Measurements from ENCODE around the gene GPR89B. TPM values are rescaled to one million over a fixed set of nuclear protein-coding genes. Genes with fewer than 3 reads are reported as not detected.
"Not testable (repeated sequence)": the region's sequence is repeated elsewhere in the genome, so short reads cannot be mapped to it uniquely, and the experiment has no call there.

The GPR89B gene
- total RNA-seq = 13.0 TPM

DNA sequence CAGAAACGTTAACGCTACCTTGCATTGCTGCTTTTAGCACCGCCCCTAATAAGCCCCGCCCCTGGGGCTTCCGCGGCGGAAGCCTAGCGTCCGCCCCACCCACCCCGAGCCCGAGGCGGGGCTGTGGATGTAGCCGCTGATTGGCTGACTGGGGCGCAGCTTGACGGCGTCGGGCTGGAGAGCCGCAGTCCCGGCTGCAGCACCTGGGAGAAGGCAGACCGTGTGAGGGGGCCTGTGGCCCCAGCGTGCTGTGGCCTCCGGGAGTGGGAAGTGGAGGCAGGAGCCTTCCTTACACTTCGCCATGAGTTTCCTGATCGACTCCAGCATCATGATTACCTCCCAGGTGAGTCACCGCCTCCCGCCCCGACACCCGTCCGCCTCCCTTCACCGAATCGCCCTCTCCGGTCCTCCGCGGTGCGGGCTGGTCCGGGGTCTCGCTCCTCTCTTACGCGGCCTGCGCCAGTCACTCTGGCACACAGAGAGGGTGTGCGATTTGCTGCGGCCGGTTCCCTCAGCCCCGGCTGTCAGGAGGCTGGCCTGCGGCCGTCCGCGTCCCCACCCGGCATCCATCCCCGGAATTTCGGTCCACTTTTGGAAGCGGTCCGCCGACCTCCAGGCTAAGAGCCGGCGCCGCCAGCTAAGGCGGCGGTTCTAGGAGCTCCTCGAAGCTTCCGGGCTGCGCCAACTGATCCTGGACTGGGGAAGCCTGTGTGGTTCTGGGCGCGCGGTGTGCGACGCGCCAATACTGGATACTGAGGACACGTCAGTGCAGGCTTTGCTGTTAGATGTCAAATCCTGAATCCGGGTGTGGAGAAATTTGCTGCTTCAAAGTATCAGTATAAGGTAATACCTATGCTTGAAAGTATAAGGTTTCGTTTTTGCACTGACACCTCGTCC is at the start of gene GPR89B:
Gene GPR89B (plus strand): TSS at position 185 of the 897 bp plus-strand sequence. CDS start 117 bp downstream, at position 302.
- peak; percentile 92 for DNase-seq (ENCODE audit: low spot score)

GRCh38 chr1:147879911-147880310 is 48.3 kb upstream of the GPR89B start:
- no peak for DNase-seq (ENCODE audit: low spot score)

DNA sequence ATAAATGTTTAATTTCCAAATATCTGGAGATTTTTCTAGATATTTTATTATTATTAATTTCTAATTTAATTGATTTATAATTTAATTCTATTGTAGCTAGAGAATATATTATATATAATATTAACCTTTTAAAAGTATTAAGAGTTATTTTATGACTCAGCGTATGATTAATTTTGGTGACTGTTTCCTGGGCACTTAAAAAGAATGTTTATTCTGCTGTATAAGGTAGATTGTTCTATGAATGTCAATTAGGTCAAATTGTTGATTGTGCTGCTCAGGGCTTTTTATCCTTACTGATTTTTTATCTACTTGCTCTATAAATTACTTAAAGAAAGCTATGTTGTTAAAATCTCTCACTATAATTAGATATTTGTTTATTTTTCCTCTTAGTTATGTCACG is 45.7 kb upstream of the GPR89B start:
- DNase-seq (ENCODE audit: low spot score) = no peak

- DNase-seq (ENCODE audit: low spot score) = peak; percentile 79
Measured at GRCh38 chr1:147890177-147890790, 37.9 kb upstream of the GPR89B start.

DNA sequence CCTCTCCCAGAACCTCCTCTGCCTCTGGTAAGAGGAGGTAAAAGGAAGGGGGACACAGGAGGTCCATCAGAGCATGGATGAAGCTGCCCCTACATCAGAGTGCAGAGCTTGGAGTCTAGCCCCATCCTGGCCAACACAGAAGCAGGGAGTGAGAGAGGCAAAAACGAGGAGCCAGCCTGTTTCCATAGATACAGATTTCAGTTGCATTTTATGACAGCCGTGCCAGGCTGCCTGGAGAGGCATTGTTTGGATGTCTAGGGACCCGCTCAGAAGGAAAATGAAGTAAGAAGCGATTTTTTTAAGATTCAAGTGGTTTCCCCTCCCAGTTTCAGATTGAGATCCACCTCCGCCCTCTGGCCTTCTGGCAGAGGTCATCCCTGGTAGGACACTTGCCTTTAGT is 37.1 kb upstream of the GPR89B start:
- DNase-seq (ENCODE audit: low spot score) = no peak

DNA sequence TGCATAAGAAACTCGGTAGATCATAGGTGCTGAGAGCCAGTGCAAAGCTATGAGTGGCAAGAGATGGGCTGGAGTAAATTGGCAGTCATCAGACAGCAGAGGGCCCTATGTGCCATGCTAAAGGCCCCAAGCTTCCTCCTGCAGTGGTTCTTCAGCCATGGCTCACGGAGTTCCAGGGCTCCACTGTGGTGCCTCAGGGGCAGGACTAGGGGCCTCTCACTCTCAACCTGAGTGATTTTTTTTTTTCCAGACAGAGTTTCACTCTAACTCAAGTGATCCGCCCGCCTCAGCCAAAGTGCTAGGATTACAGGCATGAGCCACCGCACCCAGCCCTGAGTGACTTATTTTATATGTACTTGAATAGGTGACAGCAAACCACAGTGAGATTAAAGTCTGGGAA is 36.0 kb upstream of the GPR89B start:
- no peak for DNase-seq (ENCODE audit: low spot score)

DNA sequence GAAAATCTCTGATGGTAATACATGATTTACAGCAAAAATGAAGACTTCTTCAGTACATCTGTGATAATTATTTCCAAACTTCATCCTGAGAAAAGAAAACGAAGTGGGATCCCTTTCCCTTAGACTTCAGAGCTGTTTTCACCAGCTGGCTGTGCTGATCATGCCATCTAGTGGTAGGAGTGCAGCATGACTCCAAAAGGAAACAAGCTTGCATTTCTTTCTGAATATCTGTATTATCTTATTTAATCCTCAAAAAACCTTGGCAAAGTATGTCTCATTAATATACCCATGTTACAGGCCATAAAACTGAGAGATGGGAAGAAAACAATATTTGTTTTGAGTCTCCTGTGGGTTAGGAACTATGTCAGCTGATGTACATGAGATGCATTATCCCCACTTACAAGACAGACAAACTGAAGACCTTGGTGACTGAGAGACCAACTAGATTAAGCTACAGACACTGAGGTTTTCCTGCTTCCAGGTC is 35.4 kb upstream of the GPR89B start:
- no peak for DNase-seq (ENCODE audit: low spot score)

DNA sequence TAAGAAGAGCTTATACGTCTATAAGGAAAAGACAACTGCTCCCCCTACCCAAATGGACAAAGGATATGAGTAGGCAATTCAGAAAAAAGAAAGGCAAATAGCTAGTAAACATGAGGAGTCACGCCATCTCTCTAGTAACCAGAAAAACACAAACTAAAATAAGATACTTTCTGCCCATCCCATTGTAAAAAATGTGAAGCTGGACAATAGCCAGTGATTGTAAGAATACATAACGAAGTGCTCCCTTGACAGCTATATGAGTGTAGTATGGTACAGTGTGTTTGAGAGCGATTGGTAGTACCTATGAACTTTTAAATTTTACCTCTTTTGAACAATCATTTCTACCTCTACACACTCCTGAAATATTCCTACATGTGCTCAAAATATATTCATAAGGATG is 33.1 kb upstream of the GPR89B start:
- DNase-seq (ENCODE audit: low spot score) = no peak

- no peak for DNase-seq (ENCODE audit: low spot score)
Measured at GRCh38 chr1:147897029-147897752, 31.0 kb upstream of the GPR89B start.

- no peak for DNase-seq (ENCODE audit: low spot score)
Measured at GRCh38 chr1:147897789-147898188, 30.4 kb upstream of the GPR89B start.

- no peak for DNase-seq (ENCODE audit: low spot score)
Measured at GRCh38 chr1:147902253-147902845, 25.9 kb upstream of the GPR89B start, which contains the start of gene GJA8. Gene GJA8, plus strand, starts transcription at chr1:147902795. Its CDS starts 5,161 bp downstream, at chr1:147907956.

- no peak for DNase-seq (ENCODE audit: low spot score)
Measured at GRCh38 chr1:147904726-147905125, 23.5 kb upstream of the GPR89B start.

DNA sequence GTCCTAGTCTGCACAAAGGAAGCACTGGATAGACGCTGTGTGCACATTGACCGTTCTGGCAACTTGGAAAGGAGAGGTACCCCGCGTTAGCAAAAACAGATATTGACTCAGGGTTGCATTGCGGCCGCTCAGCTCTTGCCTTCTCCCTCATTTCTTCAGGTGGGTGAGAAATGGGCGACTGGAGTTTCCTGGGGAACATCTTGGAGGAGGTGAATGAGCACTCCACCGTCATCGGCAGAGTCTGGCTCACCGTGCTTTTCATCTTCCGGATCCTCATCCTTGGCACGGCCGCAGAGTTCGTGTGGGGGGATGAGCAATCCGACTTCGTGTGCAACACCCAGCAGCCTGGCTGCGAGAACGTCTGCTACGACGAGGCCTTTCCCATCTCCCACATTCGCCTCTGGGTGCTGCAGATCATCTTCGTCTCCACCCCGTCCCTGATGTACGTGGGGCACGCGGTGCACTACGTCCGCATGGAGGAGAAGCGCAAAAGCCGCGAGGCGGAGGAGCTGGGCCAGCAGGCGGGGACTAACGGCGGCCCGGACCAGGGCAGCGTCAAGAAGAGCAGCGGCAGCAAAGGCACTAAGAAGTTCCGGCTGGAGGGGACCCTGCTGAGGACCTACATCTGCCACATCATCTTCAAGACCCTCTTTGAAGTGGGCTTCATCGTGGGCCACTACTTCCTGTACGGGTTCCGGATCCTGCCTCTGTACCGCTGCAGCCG is 20.3 kb upstream of the GPR89B start:
- no peak for DNase-seq (ENCODE audit: low spot score)

DNA sequence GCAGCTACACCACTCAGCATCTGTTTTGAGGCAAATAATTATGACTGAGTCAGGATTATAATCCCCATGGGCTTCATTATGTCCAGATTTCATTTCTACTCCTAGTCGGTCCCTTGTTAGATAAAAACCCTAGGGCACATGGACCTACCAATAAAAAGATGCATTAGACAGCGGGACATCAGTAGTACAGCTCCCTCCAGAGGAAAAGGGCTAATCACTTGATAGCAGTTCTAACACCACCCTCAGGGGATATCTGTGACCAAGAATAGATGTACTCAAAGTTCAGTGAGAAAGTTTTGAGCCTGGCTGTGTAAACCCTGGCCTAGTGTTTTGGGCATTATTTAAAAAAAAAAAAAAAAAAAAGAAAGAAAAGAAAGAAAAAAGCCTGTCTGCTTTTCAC is 15.7 kb upstream of the GPR89B start:
- DNase-seq (ENCODE audit: low spot score) = no peak

GRCh38 chr1:147913362-147913942 is 14.8 kb upstream of the GPR89B start:
- DNase-seq (ENCODE audit: low spot score) = no peak

DNA sequence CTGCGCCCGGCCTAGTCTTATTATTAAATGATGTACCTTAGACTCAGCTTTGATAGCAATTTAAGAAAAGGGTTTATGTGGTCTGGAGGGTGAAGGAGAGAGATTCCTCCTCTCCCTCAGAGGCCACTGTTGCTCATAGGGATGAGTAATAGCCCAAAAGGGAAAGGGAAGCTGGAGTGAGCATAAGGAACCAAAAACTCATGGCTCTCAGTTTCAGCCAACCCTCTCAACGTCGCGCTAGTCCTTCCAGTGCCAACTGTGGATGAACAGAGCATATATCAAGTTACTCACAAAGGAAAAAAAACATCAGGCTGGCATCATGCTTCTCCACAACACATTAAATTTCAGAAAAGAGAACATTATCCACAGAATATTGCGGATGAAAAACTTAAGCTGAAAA is 8.3 kb upstream of the GPR89B start:
- DNase-seq (ENCODE audit: low spot score) = no peak

DNA sequence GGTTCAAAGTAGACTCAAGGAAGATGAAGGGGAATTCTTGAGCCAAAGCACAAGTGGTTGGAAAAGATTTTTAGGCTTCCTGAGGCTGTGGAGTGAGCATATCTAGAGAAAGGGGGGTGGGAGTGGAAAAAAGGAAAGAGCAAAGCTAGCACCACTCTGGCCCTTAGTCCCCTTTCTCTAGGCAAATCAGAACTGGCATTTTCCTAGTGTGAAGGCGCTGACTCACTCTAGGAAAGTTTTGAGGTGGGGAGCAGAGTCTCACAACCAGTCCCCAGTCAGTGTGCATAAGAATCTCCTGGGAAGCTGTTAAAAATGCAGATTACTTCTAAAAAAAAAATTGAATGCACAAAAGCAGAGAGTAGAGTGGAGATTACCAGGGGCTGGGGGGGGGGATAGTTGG is 3.4 kb upstream of the GPR89B start:
- no peak for DNase-seq (ENCODE audit: low spot score)

GRCh38 chr1:147927215-147927614 is 1.0 kb upstream of the GPR89B start:
- DNase-seq (ENCODE audit: low spot score) = not testable (repeated sequence)

DNA sequence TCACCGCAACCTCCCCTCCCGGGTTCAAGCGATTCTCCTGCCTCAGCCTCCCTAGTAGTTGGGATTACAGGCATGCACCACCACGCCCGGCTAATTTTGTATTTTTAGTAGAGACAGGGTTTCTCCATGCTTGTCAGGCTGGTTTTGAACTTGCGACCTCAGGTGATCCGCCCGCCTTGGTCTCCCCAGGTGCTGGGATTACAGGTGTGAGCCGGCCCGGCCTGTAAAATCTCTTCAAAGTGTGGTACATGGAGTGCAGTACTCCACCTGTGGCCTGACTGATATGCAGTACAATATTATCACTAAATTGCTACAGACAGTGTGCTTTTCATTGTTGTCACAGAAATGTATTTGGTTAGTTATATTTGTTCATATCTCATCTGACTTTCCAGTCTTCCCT is 531 bp upstream of the GPR89B start:
- DNase-seq (ENCODE audit: low spot score) = not testable (repeated sequence)

DNA sequence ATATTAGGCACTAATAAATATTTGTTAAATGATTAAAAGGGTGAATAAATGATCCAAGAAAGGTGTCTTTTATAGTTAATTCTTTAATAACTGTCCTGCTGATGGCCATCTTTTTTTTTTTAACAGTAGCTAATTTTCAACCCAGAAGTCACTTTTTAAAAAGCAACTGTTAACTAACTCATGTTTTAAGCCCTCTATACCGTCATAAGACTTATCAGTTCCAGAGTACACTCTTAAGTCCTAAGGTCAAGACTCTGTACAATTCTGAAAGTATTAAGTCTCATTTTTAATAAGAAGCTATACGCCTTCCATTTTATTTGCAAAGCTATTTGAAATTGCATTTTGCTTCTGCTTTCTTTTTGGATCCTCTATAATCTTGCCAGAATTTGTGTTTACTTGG is 2.9 kb downstream of the GPR89B start:
- DNase-seq (ENCODE audit: low spot score) = not testable (repeated sequence)

GRCh38 chr1:147935296-147935695 is 7.1 kb downstream of the GPR89B start:
- DNase-seq (ENCODE audit: low spot score) = not testable (repeated sequence)

Measured in ureter (tissue), 1 donor.